Suprapubic skin (tissue), 4 donors: ENCODE data around the gene ITPK1.

Experiments used
- POLR2A ChIP-seq, 2 donors: fragments of 450-650 bp; IDR thresholded peaks; one replicate each; pipeline ENCODE4 v1.6.1; 2017; ENCODE audit warnings: antibody characterized with exemption in 2 of 2, mild to moderate bottlenecking in 2 of 2, moderate library complexity in 2 of 2
- POLR2AphosphoS5 ChIP-seq, 3 donors: sonication (generic); formaldehyde crosslinking; IDR thresholded peaks; one replicate each; pipeline ENCODE4 v1.6.1; 2017; ENCODE audit warnings: antibody characterized with exemption in 3 of 3
- TF ChIP-seq, protein P1 (sequence below), 2 donors: fragments of 200-600 bp in 1 of 2; fragments of 450-650 bp in 1 of 2; sonication (generic) in 1 of 2; IDR thresholded peaks; one replicate each; pipeline ENCODE4 v1.5.1; 2016 to 2019; ENCODE audit warnings: antibody characterized with exemption in 2 of 2, mild to moderate bottlenecking in 1 of 2, moderate library complexity in 1 of 2

- TF ChIP-seq POLR2AphosphoS5 (IDR thresholded peaks at IDR 0.05) (no peak), POLR2A (IDR thresholded peaks at IDR 0.05) (no peak)
- TF ChIP-seq, protein P1, sequence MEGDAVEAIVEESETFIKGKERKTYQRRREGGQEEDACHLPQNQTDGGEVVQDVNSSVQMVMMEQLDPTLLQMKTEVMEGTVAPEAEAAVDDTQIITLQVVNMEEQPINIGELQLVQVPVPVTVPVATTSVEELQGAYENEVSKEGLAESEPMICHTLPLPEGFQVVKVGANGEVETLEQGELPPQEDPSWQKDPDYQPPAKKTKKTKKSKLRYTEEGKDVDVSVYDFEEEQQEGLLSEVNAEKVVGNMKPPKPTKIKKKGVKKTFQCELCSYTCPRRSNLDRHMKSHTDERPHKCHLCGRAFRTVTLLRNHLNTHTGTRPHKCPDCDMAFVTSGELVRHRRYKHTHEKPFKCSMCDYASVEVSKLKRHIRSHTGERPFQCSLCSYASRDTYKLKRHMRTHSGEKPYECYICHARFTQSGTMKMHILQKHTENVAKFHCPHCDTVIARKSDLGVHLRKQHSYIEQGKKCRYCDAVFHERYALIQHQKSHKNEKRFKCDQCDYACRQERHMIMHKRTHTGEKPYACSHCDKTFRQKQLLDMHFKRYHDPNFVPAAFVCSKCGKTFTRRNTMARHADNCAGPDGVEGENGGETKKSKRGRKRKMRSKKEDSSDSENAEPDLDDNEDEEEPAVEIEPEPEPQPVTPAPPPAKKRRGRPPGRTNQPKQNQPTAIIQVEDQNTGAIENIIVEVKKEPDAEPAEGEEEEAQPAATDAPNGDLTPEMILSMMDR (IDR thresholded peaks at IDR 0.05) = no peak
These were observed 34.8 kb upstream of the ITPK1 start for GRCh38 chr14:93150227-93151208.
